Measurements from ENCODE around the gene BMP7.
"Not testable (repeated sequence)": the region's sequence is repeated elsewhere in the genome, so short reads cannot be mapped to it uniquely, and the experiment has no call there.

Gene BMP7

DNA sequence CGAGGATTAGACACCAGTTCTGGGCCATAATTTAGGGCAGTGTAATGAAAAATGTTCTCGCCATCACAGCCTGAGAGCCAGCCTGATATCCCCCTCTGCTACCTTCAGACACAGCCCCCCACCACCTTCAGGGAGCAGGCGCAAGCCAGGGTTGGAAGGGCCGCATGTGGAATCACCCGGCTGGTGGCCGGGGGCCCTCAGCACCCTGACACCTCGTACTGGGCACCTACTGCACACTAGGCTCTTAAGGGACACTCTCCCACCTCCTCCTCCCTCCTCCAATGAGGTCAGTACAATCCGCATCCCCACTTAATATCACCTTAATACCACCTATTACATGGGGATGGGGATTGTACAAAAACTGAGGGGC, 55.5 kb downstream of the BMP7 start:
- DNase-seq (ENCODE audit: low spot score) = no peak

GRCh38 chr20:57210054-57210910, 56.2 kb downstream of the BMP7 start:
- DNase-seq (ENCODE audit: low spot score) = no peak

DNA sequence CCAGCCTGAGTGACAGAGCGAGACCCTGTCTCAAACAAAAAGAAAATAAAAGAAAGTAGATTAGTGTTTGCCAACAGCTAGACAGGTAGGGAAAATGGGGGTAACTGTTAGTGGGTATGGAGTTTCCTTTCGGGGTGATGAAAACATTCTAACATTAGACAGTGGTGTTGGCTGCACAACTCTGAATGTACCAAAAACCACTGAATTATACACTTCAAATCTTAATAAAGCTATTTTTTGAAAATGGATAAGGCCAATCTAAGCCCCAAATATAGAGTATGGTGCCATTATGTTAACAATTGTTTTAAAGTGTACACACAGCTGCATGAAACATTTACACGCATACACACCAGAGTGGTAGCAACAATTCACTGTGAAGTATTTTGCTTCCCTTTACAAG, 57.0 kb downstream of the BMP7 start:
- DNase-seq (ENCODE audit: low spot score) = no peak

GRCh38 chr20:57208198-57208597, 58.2 kb downstream of the BMP7 start:
- DNase-seq (ENCODE audit: low spot score) = no peak

DNA sequence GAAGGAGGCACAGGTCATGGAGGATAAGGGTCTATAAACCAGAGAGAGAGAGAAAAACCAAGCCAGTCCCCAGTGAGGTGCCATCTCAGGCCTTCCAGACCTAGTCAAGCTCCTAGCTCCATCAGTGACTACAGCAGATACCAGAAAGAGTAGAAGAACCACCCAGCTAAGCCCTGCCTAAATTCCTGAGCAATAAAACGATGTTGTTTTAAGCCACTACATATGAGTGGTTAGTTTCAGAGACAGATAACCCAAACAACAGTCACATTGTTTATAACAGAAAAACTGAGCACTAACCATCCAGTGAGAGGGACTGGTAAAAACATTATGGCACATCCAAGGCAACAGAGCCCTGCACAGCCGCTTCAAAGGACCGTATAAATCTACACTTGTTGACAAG, 59.2 kb downstream of the BMP7 start:
- DNase-seq (ENCODE audit: low spot score) = no peak

DNA sequence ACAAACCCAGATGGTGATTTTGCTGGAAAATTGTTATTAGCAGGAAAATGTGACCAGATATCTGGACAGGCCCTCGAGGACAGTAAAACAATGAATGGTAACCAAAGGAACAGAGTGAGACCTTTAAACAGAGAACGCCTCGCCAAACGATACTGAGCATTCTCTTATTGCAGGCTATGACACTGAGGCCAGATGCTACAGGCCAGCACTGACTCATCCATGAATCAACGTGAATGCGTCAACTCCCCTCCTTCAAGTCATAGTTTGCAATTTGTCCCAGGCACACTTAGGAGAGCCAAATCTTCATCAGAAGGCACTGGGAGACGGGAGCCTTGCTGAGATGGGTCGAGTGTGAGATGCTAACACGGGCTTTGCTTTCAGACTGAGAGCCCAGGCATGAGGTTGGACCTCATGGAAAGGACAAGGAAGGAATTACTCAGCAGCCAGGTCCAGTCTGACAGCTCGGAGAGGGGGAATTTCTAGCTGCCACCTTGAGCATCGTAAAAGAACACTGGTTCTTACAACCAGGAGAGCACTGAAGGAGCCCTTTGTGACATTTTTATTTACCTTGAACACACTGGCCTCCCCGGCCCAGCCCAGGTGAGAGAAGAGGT, 60.7 kb downstream of the BMP7 start:
- DNase-seq (ENCODE audit: low spot score) = peak; percentile 84

- no peak for DNase-seq (ENCODE audit: low spot score)
Observed at GRCh38 chr20:57203986-57204385, 62.5 kb downstream of the BMP7 start.

DNA sequence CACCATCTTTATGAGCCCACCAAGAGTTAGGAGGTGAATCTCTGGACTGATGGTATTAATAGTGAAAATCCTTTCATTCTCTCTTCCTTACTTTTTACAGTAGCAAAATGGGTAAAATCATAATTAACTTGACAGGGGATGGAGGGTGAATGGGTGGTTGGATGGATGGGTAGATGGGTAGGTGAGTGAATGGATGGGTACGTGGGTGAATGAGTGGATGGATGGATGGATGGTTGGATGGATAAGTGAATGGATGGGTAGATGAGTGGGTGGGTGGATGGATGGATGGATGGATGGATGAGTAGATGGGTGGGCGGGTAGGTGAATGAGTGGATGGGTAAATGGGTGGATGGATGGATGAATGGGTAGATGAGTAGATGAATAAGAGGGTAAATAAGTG, 63.2 kb downstream of the BMP7 start:
- no peak for DNase-seq (ENCODE audit: low spot score)

GRCh38 chr20:57202309-57202708, 64.1 kb downstream of the BMP7 start:
- DNase-seq (ENCODE audit: low spot score) = no peak

- DNase-seq (ENCODE audit: low spot score) = no peak
Observed at GRCh38 chr20:57200882-57201695, 65.4 kb downstream of the BMP7 start.

GRCh38 chr20:57199656-57200405, 66.6 kb downstream of the BMP7 start:
- peak; percentile 70 for DNase-seq (ENCODE audit: low spot score)

DNA sequence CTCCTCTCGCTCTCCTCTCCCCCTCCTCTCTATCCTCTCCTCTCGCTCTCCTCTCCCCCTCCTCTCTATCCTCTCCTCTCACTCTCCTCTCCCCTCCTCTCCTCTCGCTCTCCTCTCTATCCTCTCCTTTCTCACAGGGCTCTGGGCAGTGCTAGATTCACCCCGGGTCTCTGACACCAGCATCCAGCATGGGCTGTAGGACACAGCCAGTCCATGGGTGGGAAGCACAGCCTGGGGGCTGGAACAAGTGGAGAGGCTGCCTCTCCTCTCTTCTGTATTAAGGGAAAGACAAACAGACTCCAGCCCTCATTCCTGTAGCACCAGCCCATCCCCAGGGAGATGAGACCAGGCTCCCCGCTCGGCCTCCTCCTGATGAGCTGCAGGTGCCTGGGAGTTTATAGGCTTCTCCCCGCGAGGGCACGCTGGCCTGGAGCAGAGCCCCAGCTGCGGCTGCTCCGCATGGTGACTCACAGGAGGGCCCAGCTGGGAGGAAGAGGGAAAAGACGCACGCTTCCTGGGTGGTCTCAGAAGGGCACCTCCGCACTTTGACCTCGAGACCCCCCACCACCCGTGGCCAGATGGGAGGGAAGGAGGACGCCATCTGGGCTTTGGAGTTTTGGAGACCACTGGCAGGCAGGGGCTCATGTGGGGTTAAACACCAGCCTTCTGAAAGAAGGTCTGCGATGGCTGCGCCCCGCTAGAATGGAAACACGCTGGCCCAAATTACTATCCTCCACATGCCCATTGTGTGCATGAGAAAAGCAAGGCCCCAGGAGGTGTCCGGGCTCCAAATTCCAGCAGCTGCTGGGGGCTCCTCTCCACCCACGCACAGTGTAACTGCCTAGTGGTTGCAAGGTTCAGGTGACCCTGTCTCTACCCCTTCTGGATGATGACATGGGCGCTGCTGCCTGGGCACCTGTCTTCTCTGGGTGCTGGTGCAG, 68.0 kb downstream of the BMP7 start:
- DNase-seq (ENCODE audit: low spot score) = no peak

- no peak for DNase-seq (ENCODE audit: low spot score)
Observed at GRCh38 chr20:57197352-57198131, 68.9 kb downstream of the BMP7 start.

- peak; percentile 54 for DNase-seq (ENCODE audit: low spot score)
Observed at GRCh38 chr20:57195469-57196100, 70.9 kb downstream of the BMP7 start.

DNA sequence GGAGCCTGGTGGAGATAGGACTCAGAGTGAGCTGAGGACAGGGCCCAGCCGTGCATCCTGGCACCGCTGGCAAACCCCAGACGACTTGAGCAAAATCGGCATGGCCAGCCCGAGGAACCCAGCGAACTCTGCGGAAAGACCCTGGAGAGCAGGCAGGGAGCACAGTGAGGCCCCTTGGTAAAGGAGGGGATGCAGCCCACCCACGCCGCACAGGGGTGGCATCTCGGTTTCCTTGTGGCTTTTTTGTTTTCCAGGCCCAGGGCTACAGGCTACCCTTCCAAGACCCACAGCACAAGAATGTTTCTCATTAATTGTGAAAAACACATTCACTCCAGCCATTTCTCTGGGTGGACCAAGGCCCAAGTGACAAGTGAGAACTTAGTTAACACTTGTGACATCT, 71.4 kb downstream of the BMP7 start:
- DNase-seq (ENCODE audit: low spot score) = no peak

- DNase-seq (ENCODE audit: low spot score) = no peak
Observed at GRCh38 chr20:57194154-57194553, 72.3 kb downstream of the BMP7 start.

DNA sequence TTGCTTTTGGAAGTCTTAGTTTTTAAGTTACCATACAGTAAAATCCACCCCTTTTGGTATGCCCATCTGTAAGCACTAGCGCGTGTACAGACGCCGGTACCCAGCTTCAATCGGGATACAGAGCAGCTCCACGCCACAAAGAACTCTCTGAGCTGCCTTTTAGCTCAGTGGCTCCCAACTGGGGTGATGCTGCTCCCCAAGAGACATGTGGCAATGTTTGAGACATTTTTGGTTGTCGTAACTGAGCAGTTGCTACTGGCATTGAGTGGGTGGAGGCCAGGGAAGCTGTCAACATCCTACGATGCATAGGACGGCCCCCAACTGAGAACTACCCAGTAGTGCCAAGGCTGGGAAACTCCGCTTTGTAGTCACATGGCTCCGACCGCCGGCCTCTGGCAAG, 73.3 kb downstream of the BMP7 start:
- no peak for DNase-seq (ENCODE audit: low spot score)

DNA sequence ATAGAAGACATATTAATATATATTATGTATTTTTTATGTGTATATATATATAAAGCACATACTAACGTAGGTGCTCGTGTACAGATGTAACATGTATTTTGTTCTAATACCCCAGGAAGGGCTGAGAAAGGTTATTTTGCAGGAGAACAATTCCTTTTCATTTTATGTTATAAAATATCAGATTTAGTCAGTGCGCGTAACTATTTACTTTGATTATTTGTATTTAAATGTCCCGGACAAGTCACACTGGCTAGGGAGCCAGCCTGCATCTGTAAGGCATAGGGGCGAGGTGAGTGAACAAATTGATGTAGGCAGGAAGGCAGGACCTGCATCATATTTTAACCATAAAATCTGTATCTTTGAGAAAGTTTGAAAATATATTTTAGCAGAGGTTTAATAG, 74.1 kb downstream of the BMP7 start:
- DNase-seq (ENCODE audit: low spot score) = no peak

DNA sequence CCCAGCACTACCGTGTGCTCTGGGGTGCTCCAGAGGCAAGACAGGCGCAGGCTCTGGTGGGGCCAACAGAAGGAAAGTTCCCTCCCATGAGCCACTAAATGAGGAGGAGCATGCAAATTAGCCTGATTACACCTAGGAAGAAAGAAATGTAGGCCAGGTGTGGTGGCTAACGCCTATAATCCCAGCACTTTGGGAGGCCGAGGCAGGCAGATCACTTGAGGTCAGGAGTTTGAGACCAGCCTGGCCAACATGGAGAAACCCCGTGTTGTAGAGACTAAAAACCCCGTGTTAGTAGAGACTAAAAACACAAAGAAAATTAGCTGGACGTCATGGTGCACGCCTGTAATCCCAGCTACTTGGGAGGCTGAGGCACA, 75.2 kb downstream of the BMP7 start:
- not testable (repeated sequence) for DNase-seq (ENCODE audit: low spot score)

All from RKO (cell line).